ENCODE results near the gene SSPN. TPM values are rescaled to one million over a fixed set of nuclear protein-coding genes. Genes with fewer than 3 reads are reported as not detected.

SSPN gene
- polyA plus RNA-seq, 1 donor from 2014 or later, result 0.26 TPM

- H3F3A ChIP-seq (ENCODE audit: insufficient read depth, low read length, poor library complexity, severe bottlenecking), result no peaks in the 10 kb centered on the region
- no peak overlapping the region for H3K4me3 ChIP-seq (ENCODE audit: low read length)
- TF ChIP-seq POLR2AphosphoS5 (IDR thresholded peaks at IDR 0.05) (no peak), SMC3 (conservative IDR thresholded peaks at IDR 0.05; ENCODE audit: poor library complexity) (no peak), EP300 (conservative IDR thresholded peaks at IDR 0.05; ENCODE audit: poor library complexity, severe bottlenecking) (no peak), EZH2 (IDR thresholded peaks at IDR 0.05; ENCODE audit: borderline replicate concordance, insufficient read depth, low read length, poor library complexity, severe bottlenecking) (no peak), RAD21 (conservative IDR thresholded peaks at IDR 0.05) (no peak), TAF1 (IDR thresholded peaks at IDR 0.05; ENCODE audit: low read depth) (no peak), CTCF (IDR thresholded peaks at IDR 0.05; ENCODE audit: poor library complexity, severe bottlenecking) (no peak), REST (IDR thresholded peaks at IDR 0.05; ENCODE audit: borderline replicate concordance) (no peak), MXI1 (conservative IDR thresholded peaks at IDR 0.05; ENCODE audit: poor library complexity, severe bottlenecking) (no peak)
- H4K20me1 ChIP-seq (ENCODE audit: insufficient read depth), result no peaks in the 10 kb centered on the region
- H2AFZ ChIP-seq (ENCODE audit: low read depth, low read length), result no peak overlapping the region
- H3K79me2 ChIP-seq (replicated peaks; ENCODE audit: insufficient read depth, low read length), result no peaks in the 10 kb centered on the region
- H3K4me2 ChIP-seq (ENCODE audit: low read length), result no peak overlapping the region
- H3K9ac ChIP-seq (ENCODE audit: low read length), result no peak overlapping the region
- no peaks in the 10 kb centered on the region for H3K9me3 ChIP-seq (ENCODE audit: low read length)
- H3K36me3 ChIP-seq (ENCODE audit: insufficient read depth, low read length), result no peaks in the 10 kb centered on the region
- H3K9me2 ChIP-seq (ENCODE audit: insufficient read depth, low read length), result no peaks in the 10 kb centered on the region
- no peak overlapping the region for H3K27ac ChIP-seq (ENCODE audit: low read length)
- H3K27me3 ChIP-seq (ENCODE audit: insufficient read depth, low read depth, low read length), result no peaks in the 10 kb centered on the region
Observed at GRCh38 chr12:26295001-26295400, 99.6 kb downstream of the SSPN start.

- no peaks in the 10 kb centered on the region for H4K20me1 ChIP-seq (ENCODE audit: insufficient read depth)
- no peaks in the 10 kb centered on the region for H3K27me3 ChIP-seq (ENCODE audit: insufficient read depth, low read depth, low read length)
- H3K4me3 ChIP-seq (ENCODE audit: low read length), result no peak overlapping the region
- no peaks in the 10 kb centered on the region for H3K9me3 ChIP-seq (ENCODE audit: low read length)
- no peaks in the 10 kb centered on the region for H3K79me2 ChIP-seq (replicated peaks; ENCODE audit: insufficient read depth, low read length)
- TF ChIP-seq SMC3 (conservative IDR thresholded peaks at IDR 0.05; ENCODE audit: poor library complexity), result no peak
- TF ChIP-seq MXI1 (conservative IDR thresholded peaks at IDR 0.05; ENCODE audit: poor library complexity, severe bottlenecking), result no peak
- TF ChIP-seq RAD21 (conservative IDR thresholded peaks at IDR 0.05), result no peak
- no peak for TF ChIP-seq REST (IDR thresholded peaks at IDR 0.05; ENCODE audit: borderline replicate concordance)
- no peak for TF ChIP-seq TAF1 (IDR thresholded peaks at IDR 0.05; ENCODE audit: low read depth)
- no peak for TF ChIP-seq EP300 (conservative IDR thresholded peaks at IDR 0.05; ENCODE audit: poor library complexity, severe bottlenecking)
- no peaks in the 10 kb centered on the region for H3K36me3 ChIP-seq (ENCODE audit: insufficient read depth, low read length)
- no peaks in the 10 kb centered on the region for H3K9me2 ChIP-seq (ENCODE audit: insufficient read depth, low read length)
- H3F3A ChIP-seq (ENCODE audit: insufficient read depth, low read length, poor library complexity, severe bottlenecking), result no peaks in the 10 kb centered on the region
- no peak overlapping the region for H3K27ac ChIP-seq (ENCODE audit: low read length)
- H2AFZ ChIP-seq (ENCODE audit: low read depth, low read length), result no peak overlapping the region
- no peak overlapping the region for H3K9ac ChIP-seq (ENCODE audit: low read length)
- H3K4me2 ChIP-seq (ENCODE audit: low read length), result no peak overlapping the region
Observed at GRCh38 chr12:26297396-26298070, 102.2 kb downstream of the SSPN start.

Measured in neural cell (in vitro differentiated cells).